MM.1S (cell line): Measurements from ENCODE around the gene KRT12.

ENCODE experiments used
- DNase-seq: peaks from one replicate; pipeline ENCODE4 v3.0.0-alpha.2; 2015
- H2AFZ ChIP-seq: fragments of 300-600 bp; sonication (generic); 2 replicates; pipeline ENCODE4 v1.6.0; 2016; ENCODE audit warnings: antibody characterized with exemption, low read length
- H3F3A ChIP-seq: fragments of 300-600 bp; sonication (generic); 2 replicates; pipeline ENCODE4 v1.6.1; 2016; ENCODE audit warnings: mild to moderate bottlenecking, antibody characterized with exemption, low read length, moderate library complexity, mixed read lengths; ENCODE audit not compliant: insufficient read depth
- H3K27ac ChIP-seq: fragments of 300-600 bp; sonication (generic); 2 replicates; pipeline ENCODE4 v1.5.1; 2016; ENCODE audit warnings: mild to moderate bottlenecking, low read length
- H3K27me3 ChIP-seq: fragments of 300-600 bp; sonication (generic); replicated peaks from 2 replicates; pipeline ENCODE4 v1.6.0; 2016; ENCODE audit warnings: low read length; ENCODE audit not compliant: insufficient read depth
- H3K36me3 ChIP-seq: fragments of 300-600 bp; sonication (generic); replicated peaks from 2 replicates; pipeline ENCODE4 v1.6.1; 2016; ENCODE audit warnings: mild to moderate bottlenecking, low read length, mixed read lengths; ENCODE audit not compliant: insufficient read depth
- H3K4me1 ChIP-seq: fragments of 300-600 bp; sonication (generic); 2 replicates; pipeline ENCODE4 v1.6.1; 2016; ENCODE audit warnings: low read length, mixed read lengths
- H3K4me2 ChIP-seq: fragments of 300-600 bp; sonication (generic); 2 replicates; pipeline ENCODE4 v1.6.0; 2016; ENCODE audit warnings: low read depth, low read length
- H3K4me3 ChIP-seq: fragments of 300-600 bp; sonication (generic); 2 replicates; pipeline ENCODE4 v1.5.1; 2016; ENCODE audit warnings: low read length, mixed read lengths
- H3K79me2 ChIP-seq: fragments of 300-600 bp; sonication (generic); 2 replicates; pipeline ENCODE4 v1.6.1; 2016; ENCODE audit warnings: mixed run types, low read length, mixed read lengths
- H3K9ac ChIP-seq: fragments of 300-600 bp; sonication (generic); 2 replicates; pipeline ENCODE4 v1.6.1; 2016; ENCODE audit warnings: low read length, mixed read lengths
- H3K9me2 ChIP-seq: fragments of 300-600 bp; sonication (generic); replicated peaks from 2 replicates; pipeline ENCODE4 v1.6.1; 2016; ENCODE audit warnings: mild to moderate bottlenecking, low read length, mixed read lengths; ENCODE audit not compliant: insufficient read depth
- H3K9me3 ChIP-seq: fragments of 300-600 bp; sonication (generic); replicated peaks from 2 replicates; pipeline ENCODE4 v1.6.1; 2016; ENCODE audit warnings: mild to moderate bottlenecking, low read length, mixed read lengths; ENCODE audit not compliant: insufficient read depth
- H4K20me1 ChIP-seq: fragments of 300-600 bp; sonication (generic); 2 replicates; pipeline ENCODE4 v1.6.1; 2016; ENCODE audit warnings: mild to moderate bottlenecking, low read length, moderate library complexity, mixed read lengths; ENCODE audit not compliant: insufficient read depth
- CTCF ChIP-seq: fragments of 300-600 bp; sonication (generic); IDR thresholded peaks from 2 replicates; pipeline ENCODE4 v1.5.1; 2016; ENCODE audit warnings: antibody characterized with exemption, low read length, mixed read lengths
- EZH2 ChIP-seq: fragments of 300-600 bp; sonication (generic); optimal IDR thresholded peaks from 2 replicates; pipeline ENCODE3; 2017; ENCODE audit warnings: low read depth, mild to moderate bottlenecking, antibody characterized with exemption, low read length, mixed read lengths
- EZH2phosphoT487 ChIP-seq: fragments of 300-600 bp; sonication (generic); IDR thresholded peaks from 2 replicates; pipeline ENCODE4 v1.6.1; 2018; ENCODE audit warnings: antibody characterized with exemption, low read length

Gene KRT12

DNA sequence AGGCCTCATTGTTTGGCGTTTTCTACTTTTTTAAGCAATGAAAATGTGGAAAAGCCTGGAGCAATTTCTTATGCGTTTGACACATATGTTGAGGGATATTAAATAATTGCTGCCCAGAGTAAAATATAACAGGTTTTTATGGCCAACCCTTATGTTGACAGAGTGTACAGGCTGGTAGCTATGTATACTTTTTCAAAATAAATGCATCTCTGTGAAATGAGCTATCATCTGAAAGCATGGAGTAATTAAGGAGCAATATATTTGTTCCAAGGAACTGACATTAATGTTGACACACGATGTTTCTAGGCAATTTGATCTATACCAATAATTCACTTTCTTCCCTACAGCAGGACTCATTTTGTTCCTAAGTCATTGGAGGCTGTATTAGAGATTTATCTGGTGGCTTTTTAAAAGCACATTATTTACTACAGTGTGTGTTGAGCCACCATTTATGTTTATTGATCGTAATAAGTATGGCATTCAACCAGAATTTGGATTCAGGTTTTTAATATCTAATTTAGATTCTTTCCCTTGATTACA is 30.0 kb upstream of the KRT12 start:
- no peak overlapping the region for H3K4me2 ChIP-seq
- DNase-seq, result no peak
- H3K9me2 ChIP-seq, result no peaks in the 10 kb centered on the region
- no peaks in the 10 kb centered on the region for H3K27me3 ChIP-seq
- H3K9ac ChIP-seq, result no peak overlapping the region
- no peak overlapping the region for H3K27ac ChIP-seq
- H3K79me2 ChIP-seq, result no peaks in the 10 kb centered on the region
- TF ChIP-seq EZH2phosphoT487 (no peak), EZH2 (no peak), CTCF (no peak)
- H4K20me1 ChIP-seq, result no peaks in the 10 kb centered on the region
- H3K4me1 ChIP-seq, result no peaks in the 10 kb centered on the region
- no peaks in the 10 kb centered on the region for H3K36me3 ChIP-seq
- H3F3A ChIP-seq, result no peaks in the 10 kb centered on the region
- H3K4me3 ChIP-seq, result no peak overlapping the region
- H2AFZ ChIP-seq, result no peak overlapping the region
- no peaks in the 10 kb centered on the region for H3K9me3 ChIP-seq

DNA sequence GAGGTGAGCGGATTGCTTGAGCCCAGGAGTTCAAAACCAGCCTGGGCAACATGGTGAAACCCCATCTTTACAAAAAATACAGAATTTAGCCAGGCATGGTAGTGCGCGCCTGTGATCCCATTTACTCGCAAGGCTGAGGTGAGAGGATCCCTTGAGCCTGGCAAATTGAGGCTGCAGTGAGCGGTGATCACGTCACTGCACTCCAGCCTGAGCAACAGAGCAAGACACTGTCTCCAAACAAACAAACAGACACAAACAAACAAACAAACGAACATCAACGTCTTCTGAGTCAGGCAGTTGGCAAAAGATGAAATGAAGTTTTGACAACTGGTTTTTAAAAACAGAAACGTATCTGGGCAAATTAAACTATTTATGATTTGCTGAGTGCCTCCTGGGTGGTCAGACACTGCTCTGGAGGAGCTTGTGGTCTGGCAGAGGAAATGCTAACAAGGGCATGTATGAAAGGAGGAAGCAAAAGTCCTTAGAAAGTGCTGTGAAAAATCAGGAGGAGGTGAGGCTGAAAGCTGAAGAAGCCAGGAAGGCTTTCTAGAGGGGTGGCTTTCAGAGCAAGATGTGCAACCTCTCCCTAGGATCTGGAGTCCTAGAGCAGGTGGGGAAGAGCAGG is 28.2 kb upstream of the KRT12 start:
- Histone ChIP-seq H3K79me2 (no peaks in the 10 kb centered on the region), H4K20me1 (no peaks in the 10 kb centered on the region), H2AFZ (no peak overlapping the region), H3K4me3 (no peak overlapping the region), H3K9me3 (no peaks in the 10 kb centered on the region), H3K27me3 (no peaks in the 10 kb centered on the region), H3K4me1 (no peaks in the 10 kb centered on the region), H3K27ac (no peak overlapping the region), H3K4me2 (no peak overlapping the region), H3K36me3 (no peaks in the 10 kb centered on the region), H3K9ac (no peak overlapping the region), H3F3A (no peaks in the 10 kb centered on the region), H3K9me2 (no peaks in the 10 kb centered on the region)
- TF ChIP-seq CTCF (no peak), EZH2phosphoT487 (no peak), EZH2 (no peak)
- DNase-seq, result no peak

- no peaks in the 10 kb centered on the region for H3K9me3 ChIP-seq
- H3K4me1 ChIP-seq, result no peaks in the 10 kb centered on the region
- no peak for DNase-seq
- H3F3A ChIP-seq, result no peaks in the 10 kb centered on the region
- no peak overlapping the region for H3K4me3 ChIP-seq
- no peaks in the 10 kb centered on the region for H3K36me3 ChIP-seq
- H3K27ac ChIP-seq, result no peak overlapping the region
- no peaks in the 10 kb centered on the region for H4K20me1 ChIP-seq
- no peak overlapping the region for H3K4me2 ChIP-seq
- no peaks in the 10 kb centered on the region for H3K27me3 ChIP-seq
- no peak overlapping the region for H2AFZ ChIP-seq
- H3K79me2 ChIP-seq, result no peaks in the 10 kb centered on the region
- H3K9me2 ChIP-seq, result no peaks in the 10 kb centered on the region
- H3K9ac ChIP-seq, result no peak overlapping the region
- TF ChIP-seq EZH2phosphoT487, result no peak
- TF ChIP-seq CTCF, result no peak
- no peak for TF ChIP-seq EZH2
Measured at GRCh38 chr17:40888196-40888720, 21.2 kb upstream of the KRT12 start.
